ENCODE results near the gene ANKS1B.

The ANKS1B gene

DNA sequence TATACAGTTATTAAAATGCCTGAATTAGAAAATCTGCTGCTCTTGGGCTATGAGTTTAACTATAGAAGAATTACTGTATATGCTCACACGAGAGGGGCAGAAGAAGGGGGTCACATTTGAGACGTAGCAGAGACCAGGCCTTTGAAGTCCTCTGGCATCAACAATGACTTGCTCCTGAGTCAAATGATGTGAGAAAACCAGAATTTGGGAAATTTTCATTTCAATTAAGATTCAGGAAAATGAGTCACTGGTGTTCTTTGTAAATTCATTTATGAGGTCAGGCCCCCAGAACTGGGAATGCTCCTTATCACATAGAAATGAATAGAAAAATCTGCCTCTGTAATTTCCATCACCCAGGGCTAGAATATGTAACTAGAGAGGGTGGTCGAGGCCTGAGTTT lies 1246.7 kb downstream of the ANKS1B start:
- no peak for DNase-seq

GRCh38 chr12:98737322-98737712 lies 1247.4 kb downstream of the ANKS1B start:
- no peak for DNase-seq

DNA sequence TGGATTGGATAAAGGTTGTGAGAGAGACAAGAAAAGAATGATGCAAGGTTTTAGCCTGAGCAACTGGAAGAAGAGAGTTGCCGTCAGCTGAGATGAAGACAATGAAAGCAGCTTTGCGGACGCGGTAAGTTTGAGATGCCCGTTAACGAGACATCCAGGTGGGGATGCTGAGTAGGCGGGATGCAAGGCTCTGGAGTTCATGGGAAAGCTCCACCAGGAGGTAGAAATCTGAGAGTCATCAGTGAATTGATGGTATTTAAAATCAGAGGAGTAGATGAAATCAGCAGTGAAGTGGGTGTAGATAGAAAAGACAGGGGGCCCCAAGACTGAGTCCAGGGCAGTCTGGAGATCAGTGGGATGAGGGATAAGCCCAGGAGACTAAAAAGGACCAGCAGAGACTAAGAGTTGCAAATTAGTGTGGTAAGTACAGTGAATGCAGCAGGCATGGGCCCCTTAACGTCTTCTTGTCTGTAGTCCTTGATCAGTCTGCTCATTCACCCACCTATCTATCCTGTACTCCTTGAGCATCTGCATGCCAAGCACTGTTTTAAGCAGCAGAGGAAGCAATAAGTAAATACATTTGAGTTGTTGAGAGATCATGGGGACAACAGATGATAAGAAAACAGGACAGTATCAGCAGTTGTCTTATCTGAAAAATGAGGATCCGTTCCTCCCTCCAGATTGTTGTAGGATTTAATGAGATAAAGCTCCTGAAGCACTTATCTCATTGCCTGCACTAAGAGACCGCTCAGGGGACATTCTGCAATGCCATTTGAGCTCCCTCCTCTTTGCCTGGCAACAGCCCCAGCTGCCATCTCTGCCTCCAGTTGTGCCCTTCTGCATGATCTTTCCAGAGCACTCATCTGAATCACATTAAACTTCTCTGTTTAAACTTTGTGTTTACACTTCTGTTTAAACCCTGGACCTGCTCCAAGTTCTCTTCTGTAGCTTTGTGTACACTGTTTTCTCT lies 1248.1 kb downstream of the ANKS1B start:
- DNase-seq = peak; percentile 12

GRCh38 chr12:98735821-98736220 lies 1248.9 kb downstream of the ANKS1B start:
- no peak for DNase-seq

DNA sequence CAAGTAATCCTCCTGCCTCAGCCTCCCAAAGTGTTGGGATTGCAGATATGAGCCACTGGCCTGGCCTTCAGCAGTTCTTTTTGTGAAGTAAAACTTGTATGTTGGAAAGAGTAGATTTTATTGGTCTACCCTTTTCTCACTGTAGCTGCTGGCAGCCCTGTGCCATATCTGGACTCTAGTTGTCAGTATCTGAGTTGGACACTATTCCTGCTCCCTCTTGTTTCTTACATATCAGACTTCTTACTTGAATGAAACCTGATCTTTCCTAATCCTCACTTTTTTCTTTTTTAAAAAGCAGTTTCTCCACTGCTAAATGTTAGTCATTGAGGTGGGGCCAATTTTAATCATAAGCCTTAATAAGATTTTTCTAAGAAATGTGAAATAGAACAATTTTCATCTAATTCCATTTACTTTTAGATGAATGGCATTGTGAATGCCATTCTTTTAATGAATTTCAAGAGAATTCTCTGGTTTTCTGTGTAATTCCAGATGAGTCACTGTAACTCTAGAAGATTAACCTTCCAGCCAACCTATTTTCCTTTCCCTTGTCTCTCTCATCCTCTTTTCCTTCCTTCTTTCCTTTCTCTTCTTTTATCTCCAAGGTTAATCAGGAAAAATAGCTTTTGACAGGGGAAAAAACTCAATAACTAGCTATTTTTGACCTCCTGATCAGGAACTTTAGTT lies 1250.9 kb downstream of the ANKS1B start:
- no peak for DNase-seq

- no peak for DNase-seq
These were observed 1254.3 kb downstream of the ANKS1B start for GRCh38 chr12:98730412-98730811.

- no peak for DNase-seq
These were observed 1257.5 kb downstream of the ANKS1B start for GRCh38 chr12:98727196-98727595.

DNA sequence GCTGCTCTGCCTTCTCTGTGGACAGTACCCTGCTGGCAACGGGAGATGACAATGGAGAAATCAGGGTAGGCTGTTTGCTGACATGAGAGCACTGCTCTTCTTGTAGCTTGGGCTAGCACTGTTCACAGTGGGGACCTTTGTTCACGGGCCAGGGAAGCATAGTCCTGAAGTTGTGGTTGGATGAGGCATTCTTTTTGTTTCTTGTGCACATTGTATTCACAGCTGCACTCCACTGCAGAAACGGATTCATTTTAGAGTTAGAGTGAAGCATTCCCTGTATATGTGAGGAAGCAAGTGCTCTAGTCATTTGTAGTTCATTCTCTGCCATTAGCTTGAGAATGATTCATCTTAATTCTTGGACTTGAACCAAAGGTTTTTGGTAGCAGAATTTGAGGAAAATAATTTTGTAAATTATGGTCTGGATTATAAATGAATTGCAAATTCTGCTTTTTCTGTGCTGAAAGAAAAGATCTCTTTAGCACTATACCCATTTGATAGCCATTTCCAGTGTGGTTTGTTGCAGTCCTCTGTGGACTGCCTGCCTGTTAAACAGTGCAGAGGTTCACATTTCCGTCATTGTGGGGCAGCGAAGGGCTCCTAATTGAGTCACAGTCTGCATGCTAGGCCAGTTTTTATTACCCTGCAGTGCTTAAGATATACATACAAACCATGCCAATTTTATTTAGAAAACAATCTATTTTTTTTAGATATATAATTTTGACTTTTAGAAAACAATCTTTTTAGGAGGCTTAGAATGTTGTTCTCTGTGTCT lies 1259.1 kb downstream of the ANKS1B start:
- DNase-seq = peak; percentile 79

GRCh38 chr12:98724384-98725155 lies 1260.2 kb downstream of the ANKS1B start:
- DNase-seq = no peak

DNA sequence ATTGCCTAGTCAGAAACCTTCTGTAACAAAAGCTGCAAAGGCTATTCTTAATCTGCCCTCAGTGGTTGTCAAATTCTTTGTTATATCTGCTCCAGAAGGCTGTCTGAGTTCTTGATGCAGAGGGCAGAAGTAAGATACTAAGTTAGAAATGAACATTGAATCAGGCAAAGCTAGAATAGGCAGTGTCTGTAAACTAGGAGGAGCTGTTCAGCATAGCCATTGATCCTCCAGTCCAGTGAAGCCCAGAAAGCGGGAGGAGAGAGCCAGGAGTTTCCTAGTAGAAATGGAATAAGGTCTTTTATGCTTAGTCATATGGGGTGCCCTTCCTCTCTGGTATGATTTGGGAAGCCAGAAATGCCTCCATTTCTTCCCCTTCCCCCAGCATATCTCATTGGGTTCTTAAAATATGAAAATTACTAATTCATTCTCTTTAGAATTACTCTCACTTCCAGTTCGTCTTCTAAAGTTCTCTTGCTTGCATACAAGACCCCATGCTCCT lies 1263.5 kb downstream of the ANKS1B start:
- DNase-seq = no peak

DNA sequence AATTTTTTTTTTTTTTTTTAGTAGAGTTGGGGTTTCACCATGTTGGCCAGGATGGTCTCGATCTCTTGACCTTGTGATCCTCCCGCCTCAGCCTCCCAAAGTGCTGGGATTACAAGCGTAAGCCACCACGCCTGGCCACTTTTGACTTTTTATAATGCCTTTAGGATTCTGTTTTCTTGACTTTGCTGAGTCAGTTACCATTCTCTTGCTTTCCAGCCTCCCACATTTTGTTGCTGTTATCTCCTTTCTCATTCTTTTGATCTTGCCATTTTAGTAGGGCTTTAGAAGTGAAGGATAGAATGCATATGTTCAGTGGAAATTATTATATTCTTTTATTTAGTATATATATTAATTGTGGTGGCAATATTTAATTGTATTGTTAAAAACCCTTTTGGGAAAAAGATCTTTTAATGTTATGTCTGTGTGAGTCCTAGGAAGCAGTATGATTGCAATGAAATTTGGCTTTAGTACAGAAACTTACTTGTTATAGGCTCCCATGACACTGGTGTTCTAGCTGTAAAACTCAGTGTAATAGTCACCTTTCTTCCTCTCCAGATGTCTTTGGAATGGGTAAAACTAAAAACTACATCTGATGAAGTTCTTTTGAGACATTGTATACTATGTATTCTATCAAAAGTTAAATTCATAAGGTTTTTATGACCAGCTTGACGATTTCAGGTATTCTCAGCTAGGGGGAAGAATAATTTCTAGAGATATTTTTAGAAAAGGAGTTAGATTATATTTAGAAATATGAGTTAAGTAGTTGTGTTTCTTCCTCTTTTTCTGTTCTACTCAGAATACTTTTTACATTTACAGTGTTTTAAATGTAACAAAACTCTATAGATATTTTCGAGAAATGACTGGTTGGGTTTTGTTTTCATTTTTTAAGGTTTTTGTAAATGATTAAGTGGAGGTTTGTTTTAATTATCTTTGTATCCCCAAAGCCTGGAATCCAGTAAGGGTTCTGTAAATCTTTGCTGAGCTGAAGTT lies 1264.9 kb downstream of the ANKS1B start:
- no peak for DNase-seq

DNA sequence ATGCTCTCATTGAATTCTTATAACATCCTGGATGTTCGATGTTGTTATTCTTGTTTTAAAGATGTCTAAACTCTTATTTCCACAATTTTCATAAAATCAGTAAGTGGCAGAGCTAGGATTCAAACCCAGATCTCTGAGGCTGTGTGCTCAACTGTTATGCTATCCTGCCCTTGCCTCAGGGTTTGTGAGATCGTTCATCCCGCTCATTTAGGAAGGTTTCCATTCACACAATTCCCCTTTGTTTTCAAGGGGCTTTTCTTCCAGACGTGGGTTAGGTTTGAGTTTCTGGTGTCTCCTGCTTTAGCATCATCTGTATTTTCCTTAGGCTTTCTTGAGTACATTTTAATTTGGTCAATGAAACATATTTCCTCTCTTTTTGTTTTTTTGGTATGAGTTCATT lies 1270.3 kb downstream of the ANKS1B start:
- DNase-seq = no peak

- no peak for DNase-seq
These were observed 1275.7 kb downstream of the ANKS1B start for GRCh38 chr12:98709022-98709421.

GRCh38 chr12:98701166-98701565 lies 1283.6 kb downstream of the ANKS1B start:
- no peak for DNase-seq

DNA sequence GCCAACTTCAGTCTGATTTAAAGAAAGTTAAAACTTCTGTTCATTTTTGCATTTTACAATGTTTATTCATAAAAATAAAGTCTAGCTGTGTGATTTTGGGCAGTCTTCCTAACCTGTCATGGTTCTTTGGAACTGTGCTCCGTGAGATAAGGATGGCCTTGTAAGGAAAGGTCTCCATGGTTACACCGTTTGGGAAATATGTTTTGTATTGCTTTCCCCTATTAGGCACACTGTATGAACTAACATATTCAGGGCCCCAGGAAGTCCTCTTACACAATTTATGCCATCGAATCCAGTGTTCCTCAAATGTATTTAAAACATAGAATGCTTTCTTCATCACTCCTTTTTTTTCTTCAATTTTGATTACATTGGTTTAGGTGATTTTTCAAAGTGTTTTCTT lies 1285.2 kb downstream of the ANKS1B start:
- DNase-seq = peak; percentile 13

GRCh38 chr12:98698603-98699463 lies 1285.9 kb downstream of the ANKS1B start:
- peak; percentile 66 for DNase-seq

DNA sequence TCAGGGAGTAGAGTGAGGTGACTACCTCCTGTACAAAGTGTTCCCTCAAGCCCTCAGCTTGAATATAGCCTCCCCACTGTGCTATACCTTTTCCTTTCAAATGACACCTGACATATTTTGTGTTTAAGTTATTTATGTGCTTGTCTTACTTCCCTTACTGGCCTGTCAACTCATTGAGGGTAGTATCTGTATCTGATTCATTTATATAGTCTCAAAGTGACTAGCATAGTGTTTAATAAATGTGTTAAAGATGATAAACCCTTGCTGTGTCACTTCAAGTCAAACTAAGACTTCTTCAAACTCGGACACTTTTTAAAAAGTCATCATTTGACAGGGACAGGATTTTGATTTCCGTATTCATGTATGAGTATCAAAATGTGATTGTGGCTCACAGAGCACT lies 1287.5 kb downstream of the ANKS1B start:
- DNase-seq = no peak

DNA sequence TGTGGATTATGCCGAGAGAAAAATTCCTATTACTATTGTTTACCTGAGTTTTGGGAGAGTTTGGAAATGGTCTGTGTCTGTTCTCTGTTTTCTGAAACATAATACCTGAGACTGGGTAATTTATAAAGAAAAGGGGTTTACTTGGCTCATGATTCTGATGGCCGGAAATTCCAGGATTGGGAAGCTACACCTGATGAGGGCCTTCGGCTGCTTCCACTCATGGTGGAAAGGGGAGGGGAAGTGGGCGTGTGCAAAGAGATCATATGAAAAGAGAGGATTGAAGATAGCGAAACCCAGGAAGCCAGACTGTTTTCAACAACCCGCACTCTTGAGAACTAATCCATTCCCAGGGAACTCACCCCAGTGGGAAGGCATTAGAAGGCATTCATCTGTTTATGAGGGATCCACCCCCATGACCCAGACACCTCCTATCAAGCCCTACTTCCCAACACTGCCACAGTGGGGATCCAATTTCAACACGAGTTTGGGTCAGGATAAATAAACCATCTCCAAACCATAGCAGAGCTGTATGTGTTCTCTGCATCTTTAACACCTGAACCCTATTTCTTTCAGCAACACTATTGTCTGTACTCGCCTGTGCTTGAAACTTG lies 1288.6 kb downstream of the ANKS1B start:
- DNase-seq = no peak

DNA sequence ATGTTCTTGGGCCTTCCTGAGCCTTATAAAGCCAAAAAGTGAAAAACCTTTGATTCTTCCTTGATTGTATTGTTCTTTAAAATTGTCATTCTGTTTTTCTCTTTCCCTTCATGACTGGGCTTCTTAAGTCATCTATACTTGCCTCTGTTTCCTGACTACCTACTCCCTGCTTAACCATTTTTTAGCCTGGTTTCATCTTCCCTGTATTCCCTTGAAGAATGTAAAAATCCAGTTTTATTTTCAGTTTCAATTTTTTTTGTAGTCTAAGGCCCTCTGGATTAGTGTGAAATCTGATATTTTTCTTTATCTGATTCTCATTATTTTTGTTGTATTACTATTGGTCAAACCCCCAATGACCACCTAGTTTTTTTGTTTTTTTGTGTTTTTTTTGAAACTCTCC lies 1293.4 kb downstream of the ANKS1B start:
- no peak for DNase-seq

DNA sequence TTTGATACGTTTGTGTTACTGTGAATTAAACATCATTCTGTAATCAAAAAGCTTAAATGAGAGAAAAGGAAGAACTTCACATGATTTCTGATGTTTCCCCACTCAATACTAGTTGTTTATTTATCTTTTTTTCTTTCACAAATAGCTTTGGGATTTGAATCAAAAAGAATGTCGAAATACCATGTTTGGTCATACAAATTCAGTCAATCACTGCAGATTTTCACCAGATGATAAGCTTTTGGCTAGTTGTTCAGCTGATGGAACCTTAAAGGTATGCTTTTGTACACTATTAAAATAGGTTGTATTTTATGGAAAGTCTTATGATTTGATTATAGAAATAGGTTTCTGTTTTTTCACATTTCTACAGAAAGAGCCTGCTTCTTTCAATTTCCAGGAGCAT lies 1298.1 kb downstream of the ANKS1B start:
- no peak for DNase-seq
